ENCODE results near the gene AKT1S1.

DNA sequence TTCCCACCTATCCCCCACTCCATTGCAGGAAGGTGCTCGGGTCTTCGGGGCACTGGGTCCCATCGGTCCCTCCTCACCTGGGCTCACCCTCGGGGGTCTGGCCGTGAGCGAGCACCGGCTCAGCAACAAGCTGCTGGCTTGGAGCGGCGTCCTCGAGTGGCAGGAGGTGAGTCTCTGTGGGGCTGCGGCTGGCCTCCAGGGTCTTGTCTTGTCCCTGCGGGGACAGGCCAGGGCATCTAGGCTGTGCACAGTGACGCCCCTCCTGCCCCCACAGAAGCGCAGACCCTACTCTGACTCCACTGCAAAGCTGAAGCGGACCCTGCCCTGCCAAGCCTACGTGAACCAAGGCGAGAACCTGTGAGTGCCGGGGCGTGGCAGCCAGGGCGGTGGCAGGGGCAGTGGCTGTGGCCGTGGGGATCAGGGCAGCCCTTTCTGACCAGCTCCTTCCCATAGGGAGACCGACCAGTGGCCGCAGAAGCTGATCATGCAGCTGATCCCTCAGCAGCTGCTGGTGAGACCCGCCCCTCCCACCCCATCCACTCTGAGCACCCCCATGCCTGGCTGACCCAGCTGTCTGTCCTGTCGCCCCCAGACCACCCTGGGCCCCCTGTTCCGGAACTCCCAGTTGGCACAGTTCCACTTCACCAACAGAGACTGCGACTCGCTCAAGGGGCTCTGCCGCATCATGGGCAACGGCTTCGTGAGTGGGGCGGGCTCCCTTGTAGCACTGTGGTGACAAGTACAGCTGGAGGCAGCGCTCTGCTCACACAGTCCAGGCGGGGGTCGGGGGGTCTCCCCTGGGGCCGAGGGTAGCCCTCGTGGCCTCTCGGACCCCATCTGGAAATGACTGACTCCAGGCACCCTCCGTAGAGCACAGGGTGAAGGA, 22.5 kb downstream of the AKT1S1 start:
- no peak for TF ChIP-seq YY1 (IDR thresholded peaks at IDR 0.05; ENCODE audit: insufficient read depth, insufficient read length)
- no peak for TF ChIP-seq SUZ12 (IDR thresholded peaks at IDR 0.05; ENCODE audit: extremely low read depth, insufficient read depth, insufficient read length)
- no peak for TF ChIP-seq ZNF274 (IDR thresholded peaks at IDR 0.05; ENCODE audit: low read depth, low read length)
